HG02571 (cell line): ENCODE measurements around the gene PPM1E.
"Not testable (repeated sequence)": the region's sequence is repeated elsewhere in the genome, so short reads cannot be mapped to it uniquely, and the experiment has no call there.

Source experiments
- ATAC-seq: cut with Tn5 transposase; IDR thresholded peaks from one replicate; pipeline ENCODE4 v1.9.1; 2021; ENCODE audit warnings: mild to moderate bottlenecking, moderate library complexity; ENCODE audit not compliant: unreplicated experiment

Gene PPM1E

DNA sequence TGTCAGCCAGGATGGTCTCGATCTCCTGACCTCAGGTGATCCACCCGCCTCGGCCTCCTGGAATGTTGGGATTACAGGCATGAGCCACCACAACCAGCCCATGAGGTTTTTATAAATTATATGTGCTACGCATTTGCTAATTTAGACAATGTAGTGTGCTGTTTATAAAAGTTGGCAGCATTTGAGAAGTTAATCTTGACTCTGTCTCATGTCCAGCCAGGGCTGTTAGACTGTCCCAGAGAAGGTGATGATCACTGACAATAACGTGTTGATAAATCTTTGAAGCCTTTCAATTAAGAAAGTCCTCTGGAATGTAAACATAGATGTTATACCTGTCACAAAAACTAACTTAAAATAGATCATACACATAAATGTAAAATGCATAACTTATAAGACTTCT lies 82.0 kb downstream of the PPM1E start:
- no peak for ATAC-seq

DNA sequence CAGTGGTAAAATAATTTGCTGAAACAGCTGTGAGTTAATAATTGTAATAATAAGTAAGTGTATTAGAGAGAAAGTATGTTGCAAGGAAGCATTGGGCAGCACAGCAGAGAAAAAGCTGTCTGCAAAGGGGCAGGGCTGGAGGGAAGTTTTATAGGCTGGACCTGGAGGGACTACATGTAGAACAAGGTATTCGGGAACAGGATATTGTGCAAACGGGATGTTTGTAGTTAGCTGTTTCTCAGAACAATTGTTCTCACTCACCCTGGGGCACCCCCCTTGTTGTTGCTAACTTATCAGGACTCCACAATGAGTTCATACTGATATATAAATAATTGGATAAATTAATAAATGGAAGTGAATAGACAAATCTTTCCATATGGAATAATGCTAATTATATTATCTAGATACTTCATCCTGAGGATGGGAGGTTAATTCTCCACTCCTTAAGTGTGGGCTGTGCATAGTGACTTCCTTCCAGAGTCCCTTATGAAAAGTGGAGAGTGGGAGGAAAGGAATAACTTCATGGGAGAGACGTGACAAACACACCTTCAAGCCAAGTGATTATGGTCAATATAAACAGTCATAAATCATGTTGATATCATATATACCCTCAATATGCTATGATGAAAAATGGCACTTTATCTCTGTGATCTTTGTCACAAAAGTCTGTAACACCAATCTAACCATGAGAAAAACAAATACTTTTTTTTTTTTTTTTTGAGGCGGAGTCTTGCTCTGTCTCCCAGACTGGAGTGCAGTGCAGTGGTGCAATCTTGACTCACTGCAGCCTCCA lies 85.4 kb downstream of the PPM1E start:
- ATAC-seq: no peak

DNA sequence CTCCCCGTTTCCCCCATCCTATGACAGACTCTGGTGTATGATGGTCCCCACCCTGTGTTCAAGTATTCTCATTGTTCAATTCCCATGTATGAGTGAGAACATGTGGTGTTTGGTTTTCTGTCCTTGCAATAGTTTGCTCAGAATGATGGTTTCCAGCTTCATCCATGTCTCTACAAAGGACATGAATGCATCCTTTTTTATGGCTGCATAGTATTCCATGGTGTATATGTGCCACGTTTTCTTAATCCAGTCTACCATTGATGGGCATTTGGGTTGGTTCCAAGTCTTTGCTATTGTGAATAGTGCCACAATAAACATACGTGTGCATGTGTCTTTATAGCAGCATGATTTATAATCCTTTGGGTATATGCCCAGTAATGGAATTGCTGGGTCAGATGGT lies 90.8 kb downstream of the PPM1E start:
- not testable (repeated sequence) for ATAC-seq

DNA sequence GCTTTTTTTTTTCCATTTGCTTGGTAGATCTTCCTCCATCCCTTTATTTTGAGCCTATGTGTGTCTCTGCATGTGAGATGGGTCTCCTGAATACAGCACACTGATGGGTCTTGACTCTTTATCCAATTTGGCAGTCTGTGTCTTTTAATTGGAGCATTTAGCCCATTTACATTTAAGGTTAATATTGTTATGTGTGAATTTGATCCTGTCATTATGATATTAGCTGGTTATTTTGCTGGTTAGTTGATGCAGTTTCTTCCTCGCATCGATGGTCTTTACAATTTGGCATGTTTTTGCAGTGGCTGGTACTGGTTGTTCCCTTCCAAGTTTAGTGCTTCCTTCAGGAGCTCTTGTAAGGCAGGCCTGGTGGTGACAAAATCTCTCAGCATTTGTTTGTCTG lies 94.5 kb downstream of the PPM1E start:
- ATAC-seq: not testable (repeated sequence)

DNA sequence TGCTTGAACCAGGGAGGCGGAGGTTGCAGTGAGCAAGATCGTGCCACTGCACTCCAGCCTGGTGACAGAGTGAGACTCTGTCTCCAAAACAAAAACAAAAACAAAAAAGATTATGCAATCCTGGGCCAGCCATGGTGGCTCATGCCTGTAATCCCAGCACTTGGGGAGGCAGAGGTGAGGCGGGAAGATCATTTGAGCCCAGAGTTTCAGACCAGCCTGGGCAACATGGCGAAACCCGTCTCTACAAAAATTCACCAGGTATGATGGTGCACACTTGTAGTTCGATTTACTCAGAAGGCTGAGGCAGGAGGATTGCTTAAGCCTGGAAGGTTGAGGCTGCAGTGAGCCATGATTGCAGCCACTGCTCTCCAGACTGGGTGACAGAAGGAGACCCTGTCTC lies 109.6 kb downstream of the PPM1E start:
- no peak for ATAC-seq

DNA sequence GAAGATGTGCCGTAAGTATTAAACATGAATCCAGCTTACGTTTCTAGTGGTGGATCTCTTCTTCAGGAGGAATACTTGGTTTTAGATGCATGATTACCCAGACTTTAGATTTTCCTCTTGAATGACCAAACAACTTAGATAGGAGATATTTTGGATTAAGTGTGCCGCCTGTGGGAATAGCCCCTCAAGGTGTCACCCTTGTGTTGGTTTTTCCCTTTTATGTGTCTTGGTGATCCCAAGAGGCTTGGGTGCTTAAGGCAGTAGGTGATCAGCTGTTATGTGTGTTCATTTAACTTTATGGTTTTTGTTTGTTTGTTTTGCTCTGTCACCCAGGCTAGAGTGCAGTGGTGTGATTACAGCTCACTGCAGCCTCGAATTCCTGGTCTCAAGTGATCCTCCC lies 115.1 kb downstream of the PPM1E start:
- no peak for ATAC-seq

DNA sequence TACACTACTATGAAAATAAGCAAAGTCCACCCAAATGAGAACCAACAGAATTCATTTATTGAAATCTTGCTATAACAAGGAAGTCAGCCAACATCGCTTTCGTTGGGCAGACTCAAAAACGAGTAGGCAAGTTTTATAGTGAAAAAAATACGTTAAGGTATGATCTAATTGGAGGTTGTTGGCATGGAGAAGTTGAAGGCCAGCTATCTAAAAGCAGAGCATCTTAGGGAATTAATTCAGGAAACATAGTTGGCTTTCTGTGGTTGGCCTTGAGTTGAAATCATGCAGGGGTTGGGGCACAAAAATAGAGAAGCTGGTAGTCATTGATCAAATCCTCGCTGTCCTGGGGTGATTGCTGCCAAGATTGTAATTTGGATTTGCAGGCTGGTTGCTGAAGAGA lies 118.3 kb downstream of the PPM1E start:
- no peak for ATAC-seq

DNA sequence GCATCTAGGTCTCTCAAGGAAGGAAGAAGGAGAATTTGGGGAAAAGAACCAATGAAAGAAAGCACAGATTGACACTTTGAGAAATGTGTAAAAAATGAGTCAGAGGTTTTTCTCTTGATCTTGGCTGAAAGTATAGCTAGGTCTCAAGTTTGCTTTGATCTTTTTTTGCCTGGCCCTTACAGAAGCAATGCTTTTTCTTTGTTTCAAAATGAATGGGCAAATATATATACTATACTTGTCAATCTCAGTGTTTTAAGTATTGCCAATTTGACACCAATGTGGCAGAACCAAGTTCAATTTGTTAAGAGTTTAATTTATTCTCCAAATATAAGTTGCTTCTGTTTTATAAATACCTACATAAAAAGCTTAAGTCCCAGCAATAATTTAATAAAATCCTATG lies 119.6 kb downstream of the PPM1E start:
- no peak for ATAC-seq

DNA sequence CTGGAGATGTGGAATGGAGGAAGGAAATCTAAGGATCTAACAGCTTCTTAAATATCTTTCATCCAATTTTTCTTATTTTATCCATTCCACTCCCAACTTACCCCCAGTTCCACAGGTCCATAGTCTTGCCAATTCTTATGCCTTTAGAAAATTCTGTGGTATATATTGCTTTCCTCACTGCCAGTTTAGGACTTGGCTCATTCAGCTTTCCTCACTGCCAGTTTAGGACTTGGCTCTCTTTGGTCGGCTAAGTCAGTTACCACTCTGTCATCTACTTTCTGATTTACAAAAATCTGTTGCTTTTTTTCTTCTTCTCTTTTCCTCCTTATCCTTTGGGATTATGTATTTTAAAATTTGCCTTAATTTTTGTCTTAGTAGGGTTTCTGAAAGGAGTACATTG lies 128.5 kb downstream of the PPM1E start:
- no peak for ATAC-seq

DNA sequence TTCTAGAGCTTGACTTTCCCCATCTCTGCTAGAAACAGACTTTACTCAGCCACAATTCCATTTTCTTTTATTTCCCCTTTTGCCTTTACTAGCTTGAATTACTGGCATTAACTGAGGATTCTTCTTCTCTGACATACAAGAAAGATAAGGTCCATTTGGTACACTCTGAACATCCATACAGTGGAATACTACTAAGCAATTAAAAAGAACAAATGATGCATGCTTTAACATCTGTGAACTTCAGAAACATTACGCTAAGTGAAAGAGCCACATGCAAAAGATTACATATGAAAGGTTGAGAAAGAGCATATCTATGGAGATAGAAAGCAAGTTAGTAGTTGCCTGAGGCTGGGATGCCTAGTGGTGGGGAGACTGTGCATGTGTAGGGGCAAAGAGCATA lies 130.9 kb downstream of the PPM1E start:
- ATAC-seq: no peak

DNA sequence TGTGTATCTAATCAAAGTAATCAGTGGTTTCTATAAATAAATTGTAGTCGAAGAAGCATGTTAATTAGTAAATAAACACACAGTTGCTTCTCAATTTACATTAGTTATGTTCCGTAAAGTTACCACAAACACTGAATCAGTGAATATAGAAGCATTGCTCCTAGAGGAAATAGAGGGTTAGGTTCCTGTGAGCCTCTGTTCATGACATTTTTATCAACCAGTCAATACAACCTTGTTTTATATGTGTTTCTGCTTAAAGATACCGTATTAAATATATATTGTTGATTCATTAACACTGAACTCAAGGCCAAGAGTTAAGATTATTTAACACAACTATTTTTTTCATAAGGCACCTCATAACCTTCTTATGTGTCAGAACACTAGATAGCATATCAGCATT lies 134.3 kb downstream of the PPM1E start:
- no peak for ATAC-seq

DNA sequence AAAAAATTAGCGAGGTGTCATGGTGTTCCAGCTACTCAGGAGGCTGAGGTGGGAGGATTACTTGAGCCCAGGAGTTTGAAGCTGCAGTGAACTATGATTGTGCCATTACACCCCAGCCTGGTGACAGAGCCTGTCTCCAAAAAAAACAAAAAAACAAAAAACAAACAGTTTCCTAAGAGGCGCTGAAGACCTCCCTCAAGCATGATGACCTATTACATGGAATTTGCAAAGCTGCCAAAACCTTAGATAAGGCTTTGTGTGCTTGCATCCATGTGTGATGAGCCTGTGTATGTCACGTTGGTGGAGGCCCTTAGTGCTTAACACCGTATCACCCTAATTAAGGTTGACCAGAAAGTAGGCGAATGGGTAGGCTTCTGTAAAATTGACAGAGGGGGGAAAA lies 143.5 kb downstream of the PPM1E start:
- ATAC-seq: no peak

DNA sequence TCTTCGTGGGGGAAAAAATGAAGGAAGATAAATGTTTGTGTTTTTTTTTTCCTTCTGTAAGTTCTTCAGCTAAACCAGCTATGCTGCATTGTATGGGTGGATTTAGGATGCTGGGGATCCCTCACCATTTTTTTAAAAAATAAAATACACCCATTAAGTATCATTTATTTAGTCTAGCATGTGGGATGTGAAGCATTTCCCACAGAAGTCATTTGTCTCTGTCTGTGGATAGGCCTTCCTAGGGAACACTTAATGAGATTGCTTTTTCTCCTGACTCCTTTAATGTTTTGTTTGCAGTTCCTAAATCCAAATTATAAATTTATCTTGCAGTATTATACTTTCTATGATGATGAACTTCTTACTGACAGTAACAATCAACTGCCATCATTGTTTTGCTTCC lies 146.7 kb downstream of the PPM1E start:
- ATAC-seq: no peak

DNA sequence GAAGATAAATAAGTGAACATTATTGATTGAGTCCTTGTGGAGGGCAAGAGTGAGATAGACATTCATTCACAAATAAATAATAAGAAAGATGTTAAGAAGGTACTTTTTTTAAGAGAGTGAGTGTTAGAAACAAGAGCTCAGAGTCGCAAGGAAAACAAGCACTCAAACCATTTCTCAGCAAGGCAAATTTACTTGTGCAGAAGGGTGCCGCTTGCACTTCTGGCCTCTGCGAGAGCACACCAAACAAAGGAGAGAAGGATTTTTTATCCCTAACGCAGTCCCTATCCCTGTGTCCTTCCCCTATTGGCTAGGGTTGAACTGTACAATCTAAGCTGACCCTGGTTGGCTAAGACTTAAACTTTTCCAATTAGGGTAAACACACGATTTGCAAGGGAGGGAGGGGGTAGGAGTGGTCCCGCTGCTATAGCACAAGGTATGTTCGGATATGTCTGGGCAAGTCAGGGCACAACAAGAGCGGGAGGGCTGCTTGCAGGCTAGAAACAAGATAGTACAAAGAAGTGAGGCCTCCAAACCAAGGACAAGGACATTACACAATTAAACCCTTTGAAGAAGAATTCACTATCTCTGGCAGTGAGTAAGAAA lies 156.2 kb downstream of the PPM1E start:
- ATAC-seq: no peak

DNA sequence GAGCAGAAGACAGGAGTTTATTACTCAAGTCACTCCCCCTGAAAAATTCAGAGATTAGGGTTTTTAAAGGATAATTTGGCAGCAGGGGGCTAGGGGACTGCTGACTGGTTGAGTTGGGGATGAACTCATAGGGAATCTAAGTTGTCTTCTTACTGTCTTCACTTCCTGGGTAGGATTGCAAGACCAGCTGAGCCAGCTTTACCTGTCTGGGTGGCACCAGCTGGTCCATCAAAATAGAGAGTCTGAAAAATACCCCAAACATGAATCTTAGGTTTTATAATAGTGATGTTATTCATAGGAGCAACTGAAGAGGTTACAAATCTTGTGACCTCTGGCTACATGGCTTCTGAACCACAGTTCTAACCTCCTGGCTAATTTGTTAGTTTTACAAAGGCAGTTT lies 157.9 kb downstream of the PPM1E start:
- no peak for ATAC-seq

DNA sequence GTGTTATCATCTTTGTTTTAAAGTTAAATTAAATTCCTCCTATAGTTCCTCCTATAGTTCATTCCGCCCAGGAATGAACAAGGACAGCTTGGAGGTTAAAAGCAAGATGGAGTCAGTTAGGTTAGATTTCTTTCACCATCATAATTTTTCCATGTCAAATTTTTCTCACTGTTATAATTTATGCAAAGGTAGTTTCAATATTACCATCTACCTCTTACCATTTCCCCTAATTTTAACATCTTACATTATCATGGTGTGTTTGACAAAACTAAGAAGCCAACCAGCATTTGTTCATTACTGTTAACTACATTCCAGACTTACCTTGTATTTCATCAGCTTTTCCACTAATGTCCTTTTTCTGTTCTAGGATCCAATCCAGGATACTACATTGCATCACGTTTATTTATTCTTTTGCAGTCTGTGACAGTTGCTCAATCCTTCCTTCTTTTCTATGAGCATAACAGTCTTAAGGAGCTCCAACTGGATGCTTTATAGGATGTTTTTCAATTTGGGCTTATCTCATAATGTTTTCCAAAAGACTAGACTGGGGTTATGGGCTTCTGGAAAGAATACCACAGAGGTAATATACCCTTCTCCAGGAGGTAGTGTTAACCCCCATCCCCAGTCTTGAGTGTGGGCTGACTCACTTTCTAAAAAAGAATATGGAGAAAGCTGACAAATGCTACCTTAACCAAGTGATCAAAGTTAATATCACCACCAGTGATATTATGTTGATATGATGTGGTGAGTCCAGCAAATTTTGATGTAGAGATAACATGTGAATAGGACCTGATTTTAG lies 158.5 kb downstream of the PPM1E start:
- no peak for ATAC-seq

DNA sequence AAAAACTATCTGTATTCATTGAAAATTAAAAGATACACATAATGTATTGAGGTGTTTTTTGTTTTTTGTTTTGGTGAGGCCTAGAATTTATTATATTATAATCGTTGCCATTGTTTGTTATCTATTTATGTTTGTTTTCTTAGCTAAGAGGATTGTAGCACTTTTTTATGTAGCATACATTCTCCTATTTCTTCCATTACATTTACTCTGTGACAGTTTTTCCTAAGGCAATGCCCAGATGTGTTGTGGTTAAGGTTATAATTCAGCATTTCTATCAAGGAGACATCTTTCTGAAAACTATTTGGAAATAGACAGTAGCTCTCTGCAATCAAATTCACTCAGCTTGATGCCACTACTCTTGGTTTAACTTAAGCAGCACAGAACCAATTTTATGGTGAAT lies 161.6 kb downstream of the PPM1E start:
- no peak for ATAC-seq

DNA sequence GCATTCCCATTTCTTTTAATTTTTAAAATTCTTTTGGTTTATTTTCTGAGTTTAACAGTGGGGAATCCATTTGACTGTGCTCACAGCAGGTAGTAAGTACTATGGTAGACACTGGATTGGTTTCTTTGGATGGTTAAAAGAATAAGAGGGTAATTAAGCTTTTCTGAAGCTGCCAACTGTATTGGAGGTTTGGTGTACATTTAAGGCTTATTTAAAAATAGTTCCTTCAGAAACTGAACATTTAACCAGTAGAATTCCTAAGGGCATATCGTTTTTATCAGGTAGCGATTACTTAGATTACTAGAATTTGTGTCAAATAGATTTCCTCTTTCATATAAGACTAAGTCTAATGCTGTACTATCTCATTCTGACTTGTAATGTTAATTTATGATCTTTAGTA lies 162.4 kb downstream of the PPM1E start:
- no peak for ATAC-seq

DNA sequence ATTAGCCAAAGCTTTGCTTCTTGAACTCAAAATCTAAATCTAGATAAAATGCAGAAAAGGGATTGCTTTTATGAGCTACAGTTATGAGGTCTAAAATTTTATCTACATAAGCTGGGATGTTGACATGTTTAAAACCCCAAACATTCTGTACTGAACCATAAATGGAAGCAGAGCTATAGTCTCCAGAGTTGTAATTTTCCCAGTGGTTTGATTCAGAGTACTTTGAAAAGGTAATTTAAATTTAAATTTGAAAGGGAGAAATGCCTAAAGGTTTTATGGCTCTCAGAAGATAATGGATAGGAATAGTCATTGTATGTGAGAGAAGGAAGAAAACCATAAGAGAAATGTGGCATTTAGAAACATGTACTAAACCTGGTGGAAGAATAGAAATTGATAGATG lies 163.2 kb downstream of the PPM1E start:
- no peak for ATAC-seq

DNA sequence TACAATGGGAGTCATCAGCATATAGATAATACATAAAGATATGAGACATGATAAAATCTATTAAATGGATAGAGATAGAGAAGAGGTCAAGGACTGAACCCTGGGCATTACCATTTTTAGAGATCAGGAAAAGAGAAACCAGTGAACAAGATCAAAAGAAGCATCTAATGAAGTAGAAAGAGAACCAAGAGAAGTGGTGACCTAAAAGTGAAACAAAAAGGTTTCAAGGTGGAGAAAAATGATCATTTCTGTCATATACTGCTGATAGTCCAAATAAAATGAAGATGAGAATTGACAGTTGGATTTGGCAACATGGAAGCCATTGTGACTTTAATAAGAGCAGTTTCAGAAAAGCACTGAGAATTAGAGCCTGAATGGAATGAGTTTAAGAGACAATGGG lies 165.1 kb downstream of the PPM1E start:
- no peak for ATAC-seq

DNA sequence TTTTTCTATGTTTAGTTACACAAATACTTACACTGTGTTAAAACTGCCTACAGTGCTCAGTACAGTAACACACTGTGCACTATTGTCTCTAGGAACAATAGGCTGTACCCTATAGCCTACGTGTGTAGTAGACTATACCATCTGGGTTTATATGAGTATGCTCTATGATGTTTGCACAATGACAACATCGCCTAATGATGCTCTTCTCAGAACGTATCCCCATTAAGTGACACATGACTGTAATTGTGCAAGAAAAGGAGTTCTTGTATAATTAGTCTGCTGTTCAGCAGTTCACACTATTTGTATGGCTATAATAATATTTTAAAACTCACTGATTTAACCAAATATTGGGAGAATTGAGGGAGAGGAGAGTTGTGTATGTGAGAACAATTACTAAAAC lies 177.3 kb downstream of the PPM1E start:
- no peak for ATAC-seq

DNA sequence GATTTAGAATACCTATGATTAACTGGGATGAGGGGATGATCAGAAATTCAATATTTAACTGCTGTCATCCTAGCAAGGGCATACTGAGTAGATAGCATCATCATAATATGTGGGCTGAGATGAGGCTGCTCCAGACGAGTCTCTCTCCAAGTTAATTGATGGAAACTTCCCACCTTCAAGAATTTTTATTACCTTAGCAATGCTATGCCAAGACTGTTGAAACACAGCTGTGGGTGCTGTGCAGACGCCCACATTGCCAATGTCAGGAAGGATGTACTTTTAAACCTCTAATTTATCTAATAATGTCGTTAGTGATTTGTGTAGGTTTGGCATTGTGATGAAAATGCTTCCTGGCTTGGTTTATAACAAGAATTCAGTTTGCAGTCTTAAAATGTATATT lies 180.6 kb downstream of the PPM1E start:
- no peak for ATAC-seq
